Measurements from ENCODE around the gene CASS4.

DNA sequence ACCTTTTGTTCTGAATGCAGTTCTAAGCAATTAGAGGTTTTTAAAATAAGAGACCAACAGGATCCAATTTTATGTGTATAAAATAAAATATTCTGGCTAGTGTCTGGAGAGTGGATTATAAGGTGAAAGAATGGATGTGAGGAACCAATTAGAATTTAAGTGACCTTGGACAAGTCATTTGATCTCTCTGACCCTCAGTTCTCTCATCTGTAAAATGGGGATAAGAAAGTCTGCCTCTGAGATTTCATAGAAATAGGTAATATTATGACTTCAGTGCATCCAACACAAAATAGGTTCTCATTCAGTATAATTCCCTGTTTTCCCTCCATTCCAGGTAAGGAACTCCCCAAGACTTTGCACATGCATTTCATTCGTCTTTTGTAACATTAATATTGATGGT, 18.9 kb downstream of the CASS4 start:
- no peak for TF ChIP-seq HDAC3 (IDR thresholded peaks at IDR 0.05; ENCODE audit: borderline replicate concordance, partially characterized antibody)
- TF ChIP-seq, protein P1, sequence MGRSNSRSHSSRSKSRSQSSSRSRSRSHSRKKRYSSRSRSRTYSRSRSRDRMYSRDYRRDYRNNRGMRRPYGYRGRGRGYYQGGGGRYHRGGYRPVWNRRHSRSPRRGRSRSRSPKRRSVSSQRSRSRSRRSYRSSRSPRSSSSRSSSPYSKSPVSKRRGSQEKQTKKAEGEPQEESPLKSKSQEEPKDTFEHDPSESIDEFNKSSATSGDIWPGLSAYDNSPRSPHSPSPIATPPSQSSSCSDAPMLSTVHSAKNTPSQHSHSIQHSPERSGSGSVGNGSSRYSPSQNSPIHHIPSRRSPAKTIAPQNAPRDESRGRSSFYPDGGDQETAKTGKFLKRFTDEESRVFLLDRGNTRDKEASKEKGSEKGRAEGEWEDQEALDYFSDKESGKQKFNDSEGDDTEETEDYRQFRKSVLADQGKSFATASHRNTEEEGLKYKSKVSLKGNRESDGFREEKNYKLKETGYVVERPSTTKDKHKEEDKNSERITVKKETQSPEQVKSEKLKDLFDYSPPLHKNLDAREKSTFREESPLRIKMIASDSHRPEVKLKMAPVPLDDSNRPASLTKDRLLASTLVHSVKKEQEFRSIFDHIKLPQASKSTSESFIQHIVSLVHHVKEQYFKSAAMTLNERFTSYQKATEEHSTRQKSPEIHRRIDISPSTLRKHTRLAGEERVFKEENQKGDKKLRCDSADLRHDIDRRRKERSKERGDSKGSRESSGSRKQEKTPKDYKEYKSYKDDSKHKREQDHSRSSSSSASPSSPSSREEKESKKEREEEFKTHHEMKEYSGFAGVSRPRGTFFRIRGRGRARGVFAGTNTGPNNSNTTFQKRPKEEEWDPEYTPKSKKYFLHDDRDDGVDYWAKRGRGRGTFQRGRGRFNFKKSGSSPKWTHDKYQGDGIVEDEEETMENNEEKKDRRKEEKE (IDR thresholded peaks at IDR 0.05; ENCODE audit: borderline replicate concordance in 1 of 2, control insufficient read depth in 1 of 2, low read depth in 2 of 2, low read length in 1 of 2) = no peak
- TF ChIP-seq ETS2 (tag; IDR thresholded peaks at IDR 0.05; ENCODE audit: borderline replicate concordance, poor library complexity, severe bottlenecking) = no peak
- no peak for TF ChIP-seq NFXL1 (CRISPR knock-in tag; IDR thresholded peaks at IDR 0.05)
- no peak for TF ChIP-seq CHD2 (IDR thresholded peaks at IDR 0.05; ENCODE audit: low read depth, low read length)
- TF ChIP-seq CTCF (IDR thresholded peaks at IDR 0.05 in 2 of 3, conservative IDR thresholded peaks at IDR 0.05 in 1 of 3; ENCODE audit: insufficient read depth in 2 of 3, low read depth in 1 of 3, low read length in 3 of 3) = no peak
- no peak for TF ChIP-seq KLF10 (CRISPR knock-in tag; IDR thresholded peaks at IDR 0.05)
- no peak for TF ChIP-seq JUND (IDR thresholded peaks at IDR 0.05; ENCODE audit: borderline replicate concordance, low read depth, low read length)
- no peak for TF ChIP-seq JUND (tag; IDR thresholded peaks at IDR 0.05; ENCODE audit: borderline replicate concordance, low read depth, low read length)
